ENCODE data around the gene SULF2.

The SULF2 gene

GRCh38 chr20:47784599-47785310 lies 526 bp downstream of the SULF2 start:
- CTCF ChIA-PET: interaction anchor here (1.6 to 3.6 kb wide), 2 partner anchors 120 to 836 kb away, joined by 6 to 16 read pairs; no protein-coding TSS in a partner anchor
- POLR2A ChIA-PET: no interaction called here
- no peak for DNase-seq (ENCODE audit: extremely low spot score)

GRCh38 chr20:47783828-47784598 lies 1.3 kb downstream of the SULF2 start:
- POLR2A ChIA-PET: no interaction called here
- CTCF ChIA-PET: interaction anchor here (1.0 to 3.6 kb wide), 4 partner anchors 91 to 837 kb away, joined by 3 to 16 read pairs (median 4); no protein-coding TSS in a partner anchor
- TF ChIP-seq, protein P1, sequence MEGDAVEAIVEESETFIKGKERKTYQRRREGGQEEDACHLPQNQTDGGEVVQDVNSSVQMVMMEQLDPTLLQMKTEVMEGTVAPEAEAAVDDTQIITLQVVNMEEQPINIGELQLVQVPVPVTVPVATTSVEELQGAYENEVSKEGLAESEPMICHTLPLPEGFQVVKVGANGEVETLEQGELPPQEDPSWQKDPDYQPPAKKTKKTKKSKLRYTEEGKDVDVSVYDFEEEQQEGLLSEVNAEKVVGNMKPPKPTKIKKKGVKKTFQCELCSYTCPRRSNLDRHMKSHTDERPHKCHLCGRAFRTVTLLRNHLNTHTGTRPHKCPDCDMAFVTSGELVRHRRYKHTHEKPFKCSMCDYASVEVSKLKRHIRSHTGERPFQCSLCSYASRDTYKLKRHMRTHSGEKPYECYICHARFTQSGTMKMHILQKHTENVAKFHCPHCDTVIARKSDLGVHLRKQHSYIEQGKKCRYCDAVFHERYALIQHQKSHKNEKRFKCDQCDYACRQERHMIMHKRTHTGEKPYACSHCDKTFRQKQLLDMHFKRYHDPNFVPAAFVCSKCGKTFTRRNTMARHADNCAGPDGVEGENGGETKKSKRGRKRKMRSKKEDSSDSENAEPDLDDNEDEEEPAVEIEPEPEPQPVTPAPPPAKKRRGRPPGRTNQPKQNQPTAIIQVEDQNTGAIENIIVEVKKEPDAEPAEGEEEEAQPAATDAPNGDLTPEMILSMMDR (IDR thresholded peaks at IDR 0.05; ENCODE audit: control extremely low read depth, extremely low read depth, low read depth, missing control alignments): no peak
- no peak for DNase-seq (ENCODE audit: extremely low spot score)

More at GRCh38 chr20:47784599-47785310, 526 bp downstream of the SULF2 start:
- TF ChIP-seq, protein P1 (IDR thresholded peaks at IDR 0.05; ENCODE audit: control extremely low read depth, extremely low read depth, low read depth, missing control alignments): no peak

DNA sequence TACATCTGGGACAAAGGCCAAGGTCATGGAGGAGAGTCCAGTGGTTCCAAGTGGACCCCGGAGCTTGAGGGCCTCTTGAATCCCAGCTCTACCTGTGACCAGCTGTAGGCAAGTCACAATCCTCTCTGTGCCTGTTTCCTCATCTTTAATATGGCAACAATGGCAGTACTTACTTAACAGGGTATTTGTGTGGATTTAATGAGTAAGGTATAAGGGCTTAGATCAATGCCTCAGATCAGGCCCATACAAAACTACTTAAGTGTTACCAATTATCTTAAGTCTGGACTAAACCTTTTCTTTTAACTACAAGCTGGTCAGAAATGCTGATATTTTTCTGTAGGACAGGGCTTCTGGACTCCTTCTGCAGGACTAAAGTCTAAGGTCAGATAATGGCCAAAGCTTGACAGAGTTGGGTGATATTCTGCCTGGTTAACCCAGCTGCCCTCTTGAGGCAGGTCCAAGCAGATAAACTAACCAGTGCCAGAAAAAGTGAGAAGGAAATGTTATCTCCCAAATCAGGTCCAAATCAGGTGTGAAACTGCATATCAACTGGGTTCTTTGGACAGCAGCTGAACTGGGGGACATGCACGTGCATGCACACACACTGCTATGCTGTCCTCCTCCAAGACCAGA lies 2.2 kb downstream of the SULF2 start:
- POLR2A ChIA-PET: no interaction called here
- no peak for DNase-seq (ENCODE audit: extremely low spot score)
- CTCF ChIA-PET: interaction anchor here (0.9 to 3.6 kb wide), 7 partner anchors 9 to 838 kb away, joined by 3 to 16 read pairs (median 3); no protein-coding TSS in a partner anchor
- TF ChIP-seq, protein P1 (IDR thresholded peaks at IDR 0.05; ENCODE audit: control extremely low read depth, extremely low read depth, low read depth, missing control alignments): peak; percentile 26

GRCh38 chr20:47782076-47782475 lies 3.2 kb downstream of the SULF2 start:
- TF ChIP-seq, protein P1 (IDR thresholded peaks at IDR 0.05; ENCODE audit: control extremely low read depth, extremely low read depth, low read depth, missing control alignments): no peak
- ChIA-PET POLR2A (no interaction called here), CTCF (interaction anchor here (1.0 to 3.6 kb wide), 2 partner anchors 105 to 838 kb away, joined by 3 to 16 read pairs; no protein-coding TSS in a partner anchor)
- DNase-seq (ENCODE audit: extremely low spot score): no peak

- DNase-seq (ENCODE audit: extremely low spot score): no peak
- TF ChIP-seq, protein P1 (IDR thresholded peaks at IDR 0.05; ENCODE audit: control extremely low read depth, extremely low read depth, low read depth, missing control alignments): no peak
- POLR2A ChIA-PET: no interaction called here
- CTCF ChIA-PET: interaction anchor here (3.6 kb wide), 1 partner anchor 839 kb away, joined by 16 read pairs; no protein-coding TSS in a partner anchor
These were observed 3.6 kb downstream of the SULF2 start for GRCh38 chr20:47781632-47782031.

- CTCF ChIA-PET: no interaction called here
These were observed 4.4 kb downstream of the SULF2 start for GRCh38 chr20:47780720-47781389.

More at GRCh38 chr20:47780720-47781389, 4.4 kb downstream of the SULF2 start:
- TF ChIP-seq, protein P1 (IDR thresholded peaks at IDR 0.05; ENCODE audit: control extremely low read depth, extremely low read depth, low read depth, missing control alignments): no peak
- DNase-seq (ENCODE audit: extremely low spot score): no peak
- POLR2A ChIA-PET: no interaction called here

All from GM10248 (cell line).